ENCODE results near the gene BTF3. TPM values are rescaled to one million over a fixed set of nuclear protein-coding genes. Genes with fewer than 3 reads are reported as not detected.

The BTF3 gene
- total and polyA plus RNA-seq, 2 of the 8 experiments (the other 6 are each of a cell fraction or from before 2014, with no cell fraction given): 396 to 754 TPM

GRCh38 chr5:73542020-73542419 is 43.8 kb downstream of the BTF3 start:
- no peaks in the 10 kb centered on the region for H3K4me1 ChIP-seq (replicated peaks in 1 of 4; ENCODE audit: control insufficient read depth in 3 of 4, insufficient read depth in 4 of 4, low read length in 3 of 4)
- no peak overlapping the region for H2BK15ac ChIP-seq (ENCODE audit: low read length)
- no peaks in the 10 kb centered on the region for H3K36me3 ChIP-seq (ENCODE audit: control insufficient read depth in 2 of 4, insufficient read depth in 4 of 4, low read length in 3 of 4)
- 86% methylated on average over 4 of the region's 4 CpGs; no CpG with 5 or more reads in 1 of the 2 experiments for WGBS, 2 experiments (ENCODE audit: extremely low coverage in 1 of 2, insufficient coverage in 1 of 2, insufficient read length in 1 of 2, insufficient replicate concordance in 2 of 2, low coverage in 1 of 2, low lambda C conversion rate in 2 of 2, missing lambda C conversion rate in 1 of 2)
- no peak overlapping the region for H2BK12ac ChIP-seq (ENCODE audit: low read depth, low read length)
- H3K27me3 ChIP-seq (replicated peaks in 1 of 4; ENCODE audit: control insufficient read depth in 3 of 4, extremely low read depth in 1 of 4, insufficient read depth in 3 of 4, low read length in 3 of 4): no peaks in the 10 kb centered on the region
- no peak overlapping the region for H3K4me3 ChIP-seq (ENCODE audit: extremely low read depth in 1 of 4, insufficient read depth in 2 of 4, low read depth in 3 of 4, low read length in 4 of 4)
- POLR2A ChIA-PET (ENCODE audit: partially characterized antibody): interaction anchor here (0.8 to 1.5 kb wide), 3 partner anchors 43 to 587 kb away, joined by 3 read pairs; partner anchors contain the start of gene BTF3
- no peak overlapping the region for H4K5ac ChIP-seq (ENCODE audit: insufficient read length, low read depth, low read length)
- no peaks in the 10 kb centered on the region for H3K79me2 ChIP-seq (ENCODE audit: control insufficient read depth in 1 of 2, insufficient read depth in 2 of 2, low read length in 2 of 2)
- no peak overlapping the region for H4K8ac ChIP-seq (ENCODE audit: extremely low read depth, insufficient read depth, low read length)
- CTCF ChIA-PET (ENCODE audit: partially characterized antibody): interaction anchor here (0.6 to 1.2 kb wide), 5 partner anchors 12 to 238 kb away, joined by 3 to 4 read pairs (median 4); no protein-coding TSS in a partner anchor
- H3K56ac ChIP-seq (replicated peaks; ENCODE audit: insufficient read length, low read depth, low read length): no peak overlapping the region
- no peak overlapping the region for H3K14ac ChIP-seq (ENCODE audit: insufficient read length)
- TF ChIP-seq BACH1 (IDR thresholded peaks at IDR 0.05; ENCODE audit: low read length): no peak
- no peak overlapping the region for H3K27ac ChIP-seq (ENCODE audit: low read depth, low read length)
- no peak overlapping the region for H3K23ac ChIP-seq (ENCODE audit: insufficient read length)
- H3K79me1 ChIP-seq (ENCODE audit: low read depth, low read length): no peaks in the 10 kb centered on the region
- no peak overlapping the region for H2BK120ac ChIP-seq (replicated peaks; ENCODE audit: low read depth, low read length)
- H3K4ac ChIP-seq (replicated peaks; ENCODE audit: insufficient read length, low read depth, low read length): no peak overlapping the region
- H2AFZ ChIP-seq (ENCODE audit: low read length): no peak overlapping the region
- H3K23me2 ChIP-seq (ENCODE audit: low read depth, low read length): peaks cover 1% of the 10 kb centered on the region; the same call in 1 of the 2 replicates
- H4K91ac ChIP-seq (replicated peaks; ENCODE audit: insufficient read length, low read length): no peak overlapping the region
- no peak overlapping the region for H2BK5ac ChIP-seq (ENCODE audit: low read depth, low read length)
- no peak overlapping the region for H3K9ac ChIP-seq (replicated peaks in 1 of 4; ENCODE audit: extremely low read depth in 1 of 4, low read depth in 3 of 4, low read length in 3 of 4)
- H4K20me1 ChIP-seq (replicated peaks in 1 of 2; ENCODE audit: control insufficient read depth in 1 of 2, insufficient read depth in 2 of 2, low read length in 2 of 2): no peaks in the 10 kb centered on the region
- no peak overlapping the region for H2BK20ac ChIP-seq (ENCODE audit: low read length)
- no peak overlapping the region for H3K4me2 ChIP-seq (ENCODE audit: insufficient read depth in 1 of 2, low read depth in 2 of 2, low read length in 2 of 2)
- DNase-seq (ENCODE audit: low read depth in 1 of 2, low spot score in 2 of 2): no peak
- H2AK5ac ChIP-seq (ENCODE audit: low read depth, low read length): no peak overlapping the region
- no peak overlapping the region; the same call in 1 of the 2 replicates for H3K18ac ChIP-seq (ENCODE audit: extremely low read depth, low read length)
- H3K9me3 ChIP-seq (ENCODE audit: insufficient read depth in 2 of 2, low read depth in 1 of 2, low read length in 1 of 2): no peaks in the 10 kb centered on the region
- FAIRE-seq: no peak
